ENCODE results near the gene HIPK4.

DNA sequence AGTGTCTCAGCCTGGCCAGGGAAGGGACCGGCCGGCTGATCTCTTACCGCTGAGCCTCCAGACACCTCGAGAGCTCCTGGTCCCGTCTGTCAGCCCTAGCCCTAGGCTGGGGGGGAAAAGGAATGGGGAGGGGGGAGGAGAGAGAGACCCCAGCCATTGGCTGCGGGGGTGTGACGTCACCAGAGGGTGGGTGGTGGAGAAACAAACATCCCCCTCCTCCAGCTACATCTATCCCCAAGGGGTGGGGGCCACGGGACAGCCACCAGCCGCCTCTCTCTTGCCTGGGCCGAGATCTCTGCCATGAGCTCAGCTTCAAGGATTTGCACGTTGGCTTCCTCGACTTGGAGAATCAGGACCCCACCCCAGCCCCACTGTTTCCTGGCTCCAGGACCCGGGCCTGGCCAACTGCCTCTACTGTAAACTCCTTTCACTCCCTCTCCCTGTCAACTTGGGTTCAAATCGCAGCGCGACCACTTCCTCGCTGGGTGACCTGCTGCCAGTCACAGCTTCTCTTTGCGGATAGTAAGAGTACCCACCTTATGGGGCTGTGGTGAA, 23.4 kb upstream of the HIPK4 start, which contains the start of gene PRX:
- no peak for TF ChIP-seq TCF4 (CRISPR knock-in tag; IDR thresholded peaks at IDR 0.05; ENCODE audit: borderline replicate concordance)
- TF ChIP-seq, protein P1, sequence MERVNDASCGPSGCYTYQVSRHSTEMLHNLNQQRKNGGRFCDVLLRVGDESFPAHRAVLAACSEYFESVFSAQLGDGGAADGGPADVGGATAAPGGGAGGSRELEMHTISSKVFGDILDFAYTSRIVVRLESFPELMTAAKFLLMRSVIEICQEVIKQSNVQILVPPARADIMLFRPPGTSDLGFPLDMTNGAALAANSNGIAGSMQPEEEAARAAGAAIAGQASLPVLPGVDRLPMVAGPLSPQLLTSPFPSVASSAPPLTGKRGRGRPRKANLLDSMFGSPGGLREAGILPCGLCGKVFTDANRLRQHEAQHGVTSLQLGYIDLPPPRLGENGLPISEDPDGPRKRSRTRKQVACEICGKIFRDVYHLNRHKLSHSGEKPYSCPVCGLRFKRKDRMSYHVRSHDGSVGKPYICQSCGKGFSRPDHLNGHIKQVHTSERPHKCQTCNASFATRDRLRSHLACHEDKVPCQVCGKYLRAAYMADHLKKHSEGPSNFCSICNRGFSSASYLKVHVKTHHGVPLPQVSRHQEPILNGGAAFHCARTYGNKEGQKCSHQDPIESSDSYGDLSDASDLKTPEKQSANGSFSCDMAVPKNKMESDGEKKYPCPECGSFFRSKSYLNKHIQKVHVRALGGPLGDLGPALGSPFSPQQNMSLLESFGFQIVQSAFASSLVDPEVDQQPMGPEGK (CRISPR knock-in tag; IDR thresholded peaks at IDR 0.05; ENCODE audit: borderline replicate concordance): no peak
